KOPT-K1 (cell line): ENCODE measurements around the gene ADAMTSL4.

Experiments used
- H3K27ac ChIP-seq: fragments of 200-600 bp; sonication (generic); 2 replicates; pipeline ENCODE4 v1.5.1; 2016; ENCODE audit warnings: antibody characterized with exemption, mild to moderate bottlenecking, low read depth, low read length; ENCODE audit not compliant: poor library complexity, severe bottlenecking
- H3K36me3 ChIP-seq: fragments of 200-600 bp; sonication (generic); 2 replicates; pipeline ENCODE4 v1.5.1; 2017; ENCODE audit warnings: antibody characterized with exemption, mild to moderate bottlenecking, low read length, moderate library complexity; ENCODE audit not compliant: insufficient read depth
- H3K9me3 ChIP-seq: fragments of 200-600 bp; sonication (generic); 2 replicates; pipeline ENCODE4 v1.5.1; 2017; ENCODE audit warnings: antibody characterized with exemption, low read length, mild to moderate bottlenecking; ENCODE audit not compliant: insufficient read depth, poor library complexity, severe bottlenecking

ADAMTSL4 gene

GRCh38 chr1:150521196-150521968 lies 27.8 kb upstream of the ADAMTSL4 start:
- H3K9me3 ChIP-seq, result no peaks in the 10 kb centered on the region
- no peaks in the 10 kb centered on the region for H3K36me3 ChIP-seq
- H3K27ac ChIP-seq, result no peak overlapping the region

GRCh38 chr1:150525348-150525747 lies 23.9 kb upstream of the ADAMTSL4 start:
- H3K36me3 ChIP-seq, result no peaks in the 10 kb centered on the region
- H3K9me3 ChIP-seq, result no peaks in the 10 kb centered on the region
- no peak overlapping the region for H3K27ac ChIP-seq

GRCh38 chr1:150528196-150528595 lies 21.0 kb upstream of the ADAMTSL4 start:
- Histone ChIP-seq H3K27ac (no peak overlapping the region), H3K9me3 (no peaks in the 10 kb centered on the region)

GRCh38 chr1:150529017-150529416 lies 20.2 kb upstream of the ADAMTSL4 start:
- Histone ChIP-seq H3K9me3 (no peaks in the 10 kb centered on the region), H3K36me3 (no peaks in the 10 kb centered on the region), H3K27ac (no peak overlapping the region)

More at GRCh38 chr1:150528196-150528595, 21.0 kb upstream of the ADAMTSL4 start:
- no peaks in the 10 kb centered on the region for H3K36me3 ChIP-seq

- H3K9me3 ChIP-seq, result no peaks in the 10 kb centered on the region
- H3K36me3 ChIP-seq, result no peaks in the 10 kb centered on the region
- H3K27ac ChIP-seq, result no peak overlapping the region
Observed at GRCh38 chr1:150530491-150531159, 18.6 kb upstream of the ADAMTSL4 start.

GRCh38 chr1:150532860-150533259 lies 16.3 kb upstream of the ADAMTSL4 start:
- Histone ChIP-seq H3K9me3 (no peaks in the 10 kb centered on the region), H3K27ac (no peak overlapping the region), H3K36me3 (no peaks in the 10 kb centered on the region)

GRCh38 chr1:150534002-150534401 lies 15.2 kb upstream of the ADAMTSL4 start:
- Histone ChIP-seq H3K36me3 (no peaks in the 10 kb centered on the region), H3K27ac (no peak overlapping the region), H3K9me3 (no peaks in the 10 kb centered on the region)

GRCh38 chr1:150535511-150536287 lies 13.5 kb upstream of the ADAMTSL4 start:
- H3K27ac ChIP-seq, result no peak overlapping the region
- H3K9me3 ChIP-seq, result no peaks in the 10 kb centered on the region
- H3K36me3 ChIP-seq, result no peaks in the 10 kb centered on the region

- Histone ChIP-seq H3K36me3 (no peaks in the 10 kb centered on the region), H3K9me3 (no peaks in the 10 kb centered on the region), H3K27ac (no peak overlapping the region)
Observed at GRCh38 chr1:150536836-150537731, 12.1 kb upstream of the ADAMTSL4 start.

- no peaks in the 10 kb centered on the region for H3K36me3 ChIP-seq
- H3K27ac ChIP-seq, result no peak overlapping the region
- H3K9me3 ChIP-seq, result no peaks in the 10 kb centered on the region
Observed at GRCh38 chr1:150537732-150538684, 11.2 kb upstream of the ADAMTSL4 start.

- no peaks in the 10 kb centered on the region for H3K9me3 ChIP-seq
- H3K36me3 ChIP-seq, result no peaks in the 10 kb centered on the region
- H3K27ac ChIP-seq, result no peak overlapping the region
Observed at GRCh38 chr1:150543500-150544143, 5.6 kb upstream of the ADAMTSL4 start.

- H3K27ac ChIP-seq, result no peak overlapping the region
Observed at GRCh38 chr1:150544204-150544603, 5.0 kb upstream of the ADAMTSL4 start.

GRCh38 chr1:150545486-150546032 lies 3.6 kb upstream of the ADAMTSL4 start:
- no peaks in the 10 kb centered on the region for H3K9me3 ChIP-seq
- H3K27ac ChIP-seq, result no peak overlapping the region
- no peaks in the 10 kb centered on the region for H3K36me3 ChIP-seq

More at GRCh38 chr1:150544204-150544603, 5.0 kb upstream of the ADAMTSL4 start:
- Histone ChIP-seq H3K36me3 (no peaks in the 10 kb centered on the region), H3K9me3 (no peaks in the 10 kb centered on the region)
